ENCODE results near the gene DNMT3A.

DNMT3A gene

GRCh38 chr2:25304826-25305596, 36.7 kb downstream of the DNMT3A start:
- no peak for DNase-seq (ENCODE audit: low read depth)

- no peak for DNase-seq (ENCODE audit: low read depth)
Measured at GRCh38 chr2:25304321-25304720, 37.4 kb downstream of the DNMT3A start.

GRCh38 chr2:25303633-25304236, 38.0 kb downstream of the DNMT3A start:
- no peak for DNase-seq (ENCODE audit: low read depth)

GRCh38 chr2:25302758-25303375, 38.9 kb downstream of the DNMT3A start:
- DNase-seq (ENCODE audit: low read depth): no peak

GRCh38 chr2:25301453-25302352, 40.0 kb downstream of the DNMT3A start:
- peak; percentile 60 for DNase-seq (ENCODE audit: low read depth)

GRCh38 chr2:25300001-25300400, 41.7 kb downstream of the DNMT3A start:
- no peak for DNase-seq (ENCODE audit: low read depth)

- DNase-seq (ENCODE audit: low read depth): no peak
Measured at GRCh38 chr2:25298776-25299431, 42.8 kb downstream of the DNMT3A start.

- DNase-seq (ENCODE audit: low read depth): no peak
Measured at GRCh38 chr2:25297738-25298137, 44.0 kb downstream of the DNMT3A start.

- no peak for DNase-seq (ENCODE audit: low read depth)
Measured at GRCh38 chr2:25295621-25296020, 46.1 kb downstream of the DNMT3A start.

GRCh38 chr2:25294573-25295462, 46.9 kb downstream of the DNMT3A start:
- DNase-seq (ENCODE audit: low read depth): peak; percentile 62

GRCh38 chr2:25293958-25294562, 47.7 kb downstream of the DNMT3A start:
- no peak for DNase-seq (ENCODE audit: low read depth)

- DNase-seq (ENCODE audit: low read depth): no peak
Measured at GRCh38 chr2:25293145-25293544, 48.6 kb downstream of the DNMT3A start.

GRCh38 chr2:25292408-25292807, 49.3 kb downstream of the DNMT3A start:
- DNase-seq (ENCODE audit: low read depth): no peak

- no peak for DNase-seq (ENCODE audit: low read depth)
Measured at GRCh38 chr2:25290811-25291495, 50.8 kb downstream of the DNMT3A start.

GRCh38 chr2:25286723-25287483, 54.8 kb downstream of the DNMT3A start:
- DNase-seq (ENCODE audit: low read depth): no peak

GRCh38 chr2:25286025-25286400, 55.7 kb downstream of the DNMT3A start:
- DNase-seq (ENCODE audit: low read depth): no peak

GRCh38 chr2:25285265-25286024, 56.3 kb downstream of the DNMT3A start:
- no peak for DNase-seq (ENCODE audit: low read depth)

GRCh38 chr2:25284756-25285155, 57.0 kb downstream of the DNMT3A start:
- no peak for DNase-seq (ENCODE audit: low read depth)
